Measurements from ENCODE around the gene FRMD4A.

Gene FRMD4A

DNA sequence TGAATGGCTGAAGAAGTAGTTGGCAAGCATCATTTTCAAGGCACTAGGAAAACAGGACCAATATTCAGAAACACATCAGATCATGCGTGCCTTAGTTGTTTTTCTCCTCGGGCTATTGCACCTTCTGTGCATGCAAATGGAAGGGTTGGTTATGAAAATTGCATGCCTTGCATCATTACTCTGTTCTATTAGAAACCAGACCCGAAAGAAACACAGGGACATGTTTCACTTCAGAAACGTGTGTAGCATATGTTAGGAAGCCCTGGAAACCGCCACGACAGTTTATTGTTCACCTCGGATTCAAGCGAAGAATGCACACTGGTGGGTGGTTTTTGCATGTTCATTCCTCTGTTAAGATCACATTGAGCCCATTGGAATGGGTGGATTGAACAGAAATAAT, 214.7 kb downstream of the FRMD4A start:
- TF ChIP-seq, protein P1, sequence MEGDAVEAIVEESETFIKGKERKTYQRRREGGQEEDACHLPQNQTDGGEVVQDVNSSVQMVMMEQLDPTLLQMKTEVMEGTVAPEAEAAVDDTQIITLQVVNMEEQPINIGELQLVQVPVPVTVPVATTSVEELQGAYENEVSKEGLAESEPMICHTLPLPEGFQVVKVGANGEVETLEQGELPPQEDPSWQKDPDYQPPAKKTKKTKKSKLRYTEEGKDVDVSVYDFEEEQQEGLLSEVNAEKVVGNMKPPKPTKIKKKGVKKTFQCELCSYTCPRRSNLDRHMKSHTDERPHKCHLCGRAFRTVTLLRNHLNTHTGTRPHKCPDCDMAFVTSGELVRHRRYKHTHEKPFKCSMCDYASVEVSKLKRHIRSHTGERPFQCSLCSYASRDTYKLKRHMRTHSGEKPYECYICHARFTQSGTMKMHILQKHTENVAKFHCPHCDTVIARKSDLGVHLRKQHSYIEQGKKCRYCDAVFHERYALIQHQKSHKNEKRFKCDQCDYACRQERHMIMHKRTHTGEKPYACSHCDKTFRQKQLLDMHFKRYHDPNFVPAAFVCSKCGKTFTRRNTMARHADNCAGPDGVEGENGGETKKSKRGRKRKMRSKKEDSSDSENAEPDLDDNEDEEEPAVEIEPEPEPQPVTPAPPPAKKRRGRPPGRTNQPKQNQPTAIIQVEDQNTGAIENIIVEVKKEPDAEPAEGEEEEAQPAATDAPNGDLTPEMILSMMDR (IDR thresholded peaks at IDR 0.05; ENCODE audit: low read length) = no peak
- TF ChIP-seq EZH2phosphoT487 (IDR thresholded peaks at IDR 0.05; ENCODE audit: low read length) (no peak), EZH2 (optimal IDR thresholded peaks at IDR 0.05; ENCODE audit: low read depth, low read length) (no peak)
- Histone ChIP-seq H3K36me3 (replicated peaks; ENCODE audit: insufficient read depth, low read length) (no peaks in the 10 kb centered on the region), H3K9me2 (replicated peaks; ENCODE audit: insufficient read depth, low read length) (no peaks in the 10 kb centered on the region), H3K27me3 (replicated peaks; ENCODE audit: insufficient read depth, low read length) (no peaks in the 10 kb centered on the region), H3K9me3 (replicated peaks; ENCODE audit: insufficient read depth, low read length) (no peaks in the 10 kb centered on the region), H3F3A (ENCODE audit: insufficient read depth, low read length) (no peaks in the 10 kb centered on the region), H3K4me1 (ENCODE audit: low read length) (no peaks in the 10 kb centered on the region), H4K20me1 (ENCODE audit: insufficient read depth, low read length) (no peaks in the 10 kb centered on the region), H3K79me2 (ENCODE audit: low read length) (no peaks in the 10 kb centered on the region), H3K27ac (ENCODE audit: low read length) (no peak overlapping the region), H3K4me2 (ENCODE audit: low read depth, low read length) (no peak overlapping the region), H3K9ac (ENCODE audit: low read length) (no peak overlapping the region), H2AFZ (ENCODE audit: low read length) (no peak overlapping the region), H3K4me3 (ENCODE audit: low read length) (no peak overlapping the region)
- DNase-seq = no peak

DNA sequence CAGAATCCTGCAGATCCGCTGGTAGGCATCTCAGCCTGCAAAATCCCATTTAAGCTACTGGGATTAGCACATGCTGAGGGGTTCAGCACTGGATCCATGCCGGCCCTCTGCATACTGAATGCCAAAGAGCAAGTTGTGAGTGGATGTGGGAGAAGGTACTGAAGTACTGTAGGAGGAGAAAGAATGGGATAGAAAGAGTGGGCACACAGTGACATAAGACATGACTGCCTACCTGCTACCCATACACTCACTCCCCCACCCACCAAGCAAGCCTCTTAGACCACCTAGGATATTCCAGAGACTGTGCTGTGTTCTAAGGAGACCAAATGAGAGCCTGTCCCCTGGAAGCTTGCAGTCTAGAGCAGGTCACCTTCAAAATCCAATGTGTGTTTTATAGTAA, 215.9 kb downstream of the FRMD4A start:
- Histone ChIP-seq H4K20me1 (ENCODE audit: insufficient read depth, low read length) (no peaks in the 10 kb centered on the region), H3K4me3 (ENCODE audit: low read length) (no peak overlapping the region), H3K9ac (ENCODE audit: low read length) (no peak overlapping the region), H3K79me2 (ENCODE audit: low read length) (no peaks in the 10 kb centered on the region), H3K4me1 (ENCODE audit: low read length) (no peaks in the 10 kb centered on the region), H3F3A (ENCODE audit: insufficient read depth, low read length) (no peaks in the 10 kb centered on the region), H3K4me2 (ENCODE audit: low read depth, low read length) (no peak overlapping the region), H3K27me3 (replicated peaks; ENCODE audit: insufficient read depth, low read length) (no peaks in the 10 kb centered on the region), H3K36me3 (replicated peaks; ENCODE audit: insufficient read depth, low read length) (no peaks in the 10 kb centered on the region), H3K9me2 (replicated peaks; ENCODE audit: insufficient read depth, low read length) (no peaks in the 10 kb centered on the region), H3K9me3 (replicated peaks; ENCODE audit: insufficient read depth, low read length) (no peaks in the 10 kb centered on the region), H3K27ac (ENCODE audit: low read length) (no peak overlapping the region), H2AFZ (ENCODE audit: low read length) (no peak overlapping the region)
- TF ChIP-seq, protein P1 (IDR thresholded peaks at IDR 0.05; ENCODE audit: low read length) = no peak
- TF ChIP-seq EZH2phosphoT487 (IDR thresholded peaks at IDR 0.05; ENCODE audit: low read length) (no peak), EZH2 (optimal IDR thresholded peaks at IDR 0.05; ENCODE audit: low read depth, low read length) (no peak)
- no peak for DNase-seq

DNA sequence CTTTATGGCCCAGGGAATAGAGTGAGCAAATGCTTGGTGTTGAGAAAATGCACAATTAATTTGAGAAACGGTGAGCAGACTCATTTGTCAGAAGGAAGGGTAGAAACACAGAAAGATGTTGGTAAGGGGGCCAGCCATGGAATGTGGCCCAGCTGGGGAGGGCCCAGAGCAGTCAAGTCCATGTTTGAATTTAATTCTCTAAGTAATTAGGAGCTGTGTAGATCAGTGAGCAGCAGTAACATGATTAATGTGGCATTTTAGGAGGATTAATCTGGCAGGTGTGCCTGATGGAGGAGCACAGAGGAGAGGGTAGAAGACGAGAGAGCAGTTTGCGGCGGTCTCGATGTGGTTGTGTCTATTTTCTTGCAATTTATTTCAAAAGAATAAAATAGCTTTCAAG, 218.7 kb downstream of the FRMD4A start:
- no peak for TF ChIP-seq EZH2phosphoT487 (IDR thresholded peaks at IDR 0.05; ENCODE audit: low read length)
- TF ChIP-seq, protein P1 (IDR thresholded peaks at IDR 0.05; ENCODE audit: low read length) = no peak
- TF ChIP-seq EZH2 (optimal IDR thresholded peaks at IDR 0.05; ENCODE audit: low read depth, low read length) = no peak
- DNase-seq = no peak
- no peak overlapping the region for H3K27ac ChIP-seq (ENCODE audit: low read length)
- H3K9ac ChIP-seq (ENCODE audit: low read length) = no peak overlapping the region
- H4K20me1 ChIP-seq (ENCODE audit: insufficient read depth, low read length) = no peaks in the 10 kb centered on the region
- no peaks in the 10 kb centered on the region for H3F3A ChIP-seq (ENCODE audit: insufficient read depth, low read length)
- no peak overlapping the region for H3K4me2 ChIP-seq (ENCODE audit: low read depth, low read length)
- H3K36me3 ChIP-seq (replicated peaks; ENCODE audit: insufficient read depth, low read length) = no peaks in the 10 kb centered on the region
- H3K9me2 ChIP-seq (replicated peaks; ENCODE audit: insufficient read depth, low read length) = no peaks in the 10 kb centered on the region
- H3K9me3 ChIP-seq (replicated peaks; ENCODE audit: insufficient read depth, low read length) = no peaks in the 10 kb centered on the region
- H3K4me1 ChIP-seq (ENCODE audit: low read length) = no peaks in the 10 kb centered on the region
- H2AFZ ChIP-seq (ENCODE audit: low read length) = no peak overlapping the region
- H3K4me3 ChIP-seq (ENCODE audit: low read length) = no peak overlapping the region
- H3K79me2 ChIP-seq (ENCODE audit: low read length) = no peaks in the 10 kb centered on the region
- no peaks in the 10 kb centered on the region for H3K27me3 ChIP-seq (replicated peaks; ENCODE audit: insufficient read depth, low read length)

Data from MM.1S (cell line).